GM21786 (cell line): Measurements from ENCODE around the gene INTS11.

Experiments
- ATAC-seq: cut with Tn5 transposase; IDR thresholded peaks from one replicate; pipeline ENCODE4 v1.9.1; 2021; ENCODE audit not compliant: unreplicated experiment

INTS11 gene

GRCh38 chr1:1303736-1304135 is 20.7 kb downstream of the INTS11 start:
- ATAC-seq = no peak

- no peak for ATAC-seq
These were observed 21.4 kb downstream of the INTS11 start for GRCh38 chr1:1302951-1303509.

GRCh38 chr1:1302006-1302430 is 22.4 kb downstream of the INTS11 start:
- no peak for ATAC-seq

GRCh38 chr1:1300352-1300739 is 24.1 kb downstream of the INTS11 start:
- no peak for ATAC-seq

GRCh38 chr1:1299686-1300351 is 24.6 kb downstream of the INTS11 start:
- no peak for ATAC-seq

- ATAC-seq = no peak
These were observed 25.4 kb downstream of the INTS11 start for GRCh38 chr1:1298861-1299685.

GRCh38 chr1:1297802-1298424 is 26.5 kb downstream of the INTS11 start:
- ATAC-seq = no peak

GRCh38 chr1:1296070-1297061 is 28.1 kb downstream of the INTS11 start:
- no peak for ATAC-seq

GRCh38 chr1:1295154-1295923 is 29.1 kb downstream of the INTS11 start:
- ATAC-seq = no peak

GRCh38 chr1:1294250-1294890 is 30.1 kb downstream of the INTS11 start:
- ATAC-seq = no peak

GRCh38 chr1:1293263-1294249 is 30.9 kb downstream of the INTS11 start:
- no peak for ATAC-seq

- ATAC-seq = no peak
These were observed 31.6 kb downstream of the INTS11 start for GRCh38 chr1:1292851-1293250.

GRCh38 chr1:1292442-1292779 is 32.0 kb downstream of the INTS11 start:
- no peak for ATAC-seq

- no peak for ATAC-seq
These were observed 32.7 kb downstream of the INTS11 start for GRCh38 chr1:1291548-1292441.

GRCh38 chr1:1291023-1291528 is 33.4 kb downstream of the INTS11 start:
- ATAC-seq = no peak

- ATAC-seq = no peak
These were observed 34.2 kb downstream of the INTS11 start for GRCh38 chr1:1290238-1290731.
